ENCODE results near the gene RETREG2.

DNA sequence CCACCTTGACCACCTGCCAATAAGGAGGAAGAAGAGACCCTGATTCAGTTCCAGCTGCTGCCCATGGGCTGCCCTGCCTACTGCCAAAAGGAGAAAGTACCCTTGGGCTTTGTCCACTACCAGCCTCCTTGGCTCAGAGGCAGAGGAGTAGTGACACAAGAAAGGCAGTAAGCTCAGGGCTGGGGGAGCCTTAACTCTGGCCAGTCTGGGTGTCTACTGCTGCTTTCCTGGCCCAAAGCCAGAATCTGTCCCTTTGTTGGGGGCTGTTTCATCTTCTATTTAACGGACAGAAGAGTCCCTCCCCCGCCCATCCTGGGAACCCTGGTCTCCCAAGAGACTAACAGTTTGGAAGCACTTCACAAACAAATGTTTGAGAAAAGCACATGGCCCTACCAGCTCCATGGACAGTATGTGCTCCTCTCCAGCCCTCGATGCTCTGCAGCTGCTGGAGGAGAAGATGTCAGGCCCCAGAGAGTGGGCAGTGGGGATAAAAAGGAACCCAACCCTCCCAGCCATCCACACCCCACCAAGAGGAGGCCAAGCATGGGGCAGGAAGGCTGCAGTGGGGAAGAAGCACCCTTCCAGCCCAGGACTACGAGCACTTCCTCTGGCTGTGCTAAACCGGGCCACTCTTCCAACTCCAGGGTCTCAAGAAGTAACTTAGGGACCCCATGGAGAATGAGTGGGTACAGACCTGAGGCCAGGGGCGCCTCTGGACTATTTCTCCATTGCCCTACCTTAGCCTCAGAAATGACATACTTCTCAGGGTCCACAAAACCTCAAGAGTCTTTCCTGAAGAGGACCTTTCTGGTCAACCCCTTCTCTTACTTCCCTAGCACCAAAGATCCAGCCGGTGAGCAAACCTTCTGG lies 50.2 kb downstream of the RETREG2 start:
- TF ChIP-seq, protein P1, sequence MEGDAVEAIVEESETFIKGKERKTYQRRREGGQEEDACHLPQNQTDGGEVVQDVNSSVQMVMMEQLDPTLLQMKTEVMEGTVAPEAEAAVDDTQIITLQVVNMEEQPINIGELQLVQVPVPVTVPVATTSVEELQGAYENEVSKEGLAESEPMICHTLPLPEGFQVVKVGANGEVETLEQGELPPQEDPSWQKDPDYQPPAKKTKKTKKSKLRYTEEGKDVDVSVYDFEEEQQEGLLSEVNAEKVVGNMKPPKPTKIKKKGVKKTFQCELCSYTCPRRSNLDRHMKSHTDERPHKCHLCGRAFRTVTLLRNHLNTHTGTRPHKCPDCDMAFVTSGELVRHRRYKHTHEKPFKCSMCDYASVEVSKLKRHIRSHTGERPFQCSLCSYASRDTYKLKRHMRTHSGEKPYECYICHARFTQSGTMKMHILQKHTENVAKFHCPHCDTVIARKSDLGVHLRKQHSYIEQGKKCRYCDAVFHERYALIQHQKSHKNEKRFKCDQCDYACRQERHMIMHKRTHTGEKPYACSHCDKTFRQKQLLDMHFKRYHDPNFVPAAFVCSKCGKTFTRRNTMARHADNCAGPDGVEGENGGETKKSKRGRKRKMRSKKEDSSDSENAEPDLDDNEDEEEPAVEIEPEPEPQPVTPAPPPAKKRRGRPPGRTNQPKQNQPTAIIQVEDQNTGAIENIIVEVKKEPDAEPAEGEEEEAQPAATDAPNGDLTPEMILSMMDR (IDR thresholded peaks at IDR 0.05): no peak
- TF ChIP-seq POLR2A (IDR thresholded peaks at IDR 0.05) (no peak), POLR2AphosphoS5 (IDR thresholded peaks at IDR 0.05; ENCODE audit: insufficient read depth in 1 of 2, low read depth in 1 of 2) (no peak)
